Stimulated activated CD8-positive, alpha-beta memory T cell treated with anti-CD3 and anti-CD28 coated beads, Interleukin-15, amount 100 ng/mL, for 24 hours (primary cell): ENCODE results near the gene MAML2.
"Not testable (repeated sequence)": the region's sequence is repeated elsewhere in the genome, so short reads cannot be mapped to it uniquely, and the experiment has no call there.

Experiments used
- DNase-seq: peaks from one replicate; pipeline ENCODE4 v3.0.0-alpha.2; 2020; ENCODE audit warnings: low read depth

MAML2 gene

DNA sequence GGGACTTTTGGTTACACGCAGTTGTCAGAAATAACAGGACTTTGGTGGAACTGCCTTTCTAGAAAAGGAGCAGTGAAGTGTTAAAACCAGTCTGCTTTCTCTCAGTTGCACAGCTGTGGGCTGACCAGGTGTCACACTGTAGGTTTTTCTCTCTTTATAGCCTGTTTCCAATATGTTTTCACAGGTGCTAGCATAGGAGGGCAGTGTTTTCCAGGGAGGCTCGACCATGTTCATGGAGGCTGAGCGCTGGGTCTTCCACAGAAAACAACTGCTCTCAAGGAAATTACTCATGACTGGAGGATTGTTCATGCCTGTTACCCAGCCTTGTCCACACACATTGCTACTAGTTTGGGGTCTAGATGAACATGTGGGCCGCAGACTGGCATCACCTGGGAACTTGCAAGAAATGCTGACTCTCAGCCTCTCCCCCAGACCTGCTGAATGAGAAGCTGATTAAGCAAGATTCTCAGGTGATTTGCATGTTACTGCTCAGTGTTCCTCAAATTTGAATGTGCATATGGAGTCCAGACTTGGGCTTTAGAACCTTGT is 157.7 kb downstream of the MAML2 start:
- DNase-seq = no peak

GRCh38 chr11:96180937-96181336 is 162.1 kb downstream of the MAML2 start:
- DNase-seq = not testable (repeated sequence)

DNA sequence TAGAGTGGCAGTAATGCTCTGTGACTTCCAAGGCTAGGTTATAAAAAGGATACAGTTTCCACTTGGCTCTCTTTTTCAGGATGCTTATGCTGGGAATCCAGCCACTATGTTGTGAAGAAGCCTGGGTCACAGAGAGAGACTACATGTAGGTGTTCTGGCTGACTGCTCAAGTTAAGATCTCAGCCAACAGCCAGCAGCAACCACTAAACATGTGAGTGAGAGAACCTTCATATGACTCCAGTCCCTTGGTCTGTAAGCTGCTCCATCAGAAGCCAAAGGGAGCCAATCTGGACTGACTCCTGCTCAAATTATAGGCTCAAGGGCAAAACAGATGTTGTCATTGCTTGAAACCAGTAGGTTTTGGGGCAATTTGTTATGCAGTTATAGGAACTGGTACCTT is 162.7 kb downstream of the MAML2 start:
- DNase-seq = no peak

GRCh38 chr11:96179905-96180304 is 163.1 kb downstream of the MAML2 start:
- no peak for DNase-seq

DNA sequence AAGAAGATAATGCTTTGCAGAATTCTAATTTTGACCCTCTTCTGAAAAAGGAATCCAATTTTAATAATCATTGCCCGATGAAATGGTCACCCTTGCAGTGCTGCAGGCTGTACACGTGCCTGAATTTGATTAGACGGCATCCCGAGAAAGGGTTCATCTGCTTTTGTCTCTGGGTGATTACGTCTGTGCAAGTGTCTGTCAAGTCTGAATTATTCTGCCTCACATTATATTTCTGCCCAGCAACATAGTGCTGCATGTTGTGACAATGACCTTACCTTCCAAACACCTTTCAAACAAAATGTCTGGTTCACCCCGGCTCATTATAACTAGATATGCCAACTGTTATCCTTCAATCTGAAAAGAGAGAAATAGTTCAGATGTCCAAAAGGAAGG is 164.1 kb downstream of the MAML2 start:
- no peak for DNase-seq

DNA sequence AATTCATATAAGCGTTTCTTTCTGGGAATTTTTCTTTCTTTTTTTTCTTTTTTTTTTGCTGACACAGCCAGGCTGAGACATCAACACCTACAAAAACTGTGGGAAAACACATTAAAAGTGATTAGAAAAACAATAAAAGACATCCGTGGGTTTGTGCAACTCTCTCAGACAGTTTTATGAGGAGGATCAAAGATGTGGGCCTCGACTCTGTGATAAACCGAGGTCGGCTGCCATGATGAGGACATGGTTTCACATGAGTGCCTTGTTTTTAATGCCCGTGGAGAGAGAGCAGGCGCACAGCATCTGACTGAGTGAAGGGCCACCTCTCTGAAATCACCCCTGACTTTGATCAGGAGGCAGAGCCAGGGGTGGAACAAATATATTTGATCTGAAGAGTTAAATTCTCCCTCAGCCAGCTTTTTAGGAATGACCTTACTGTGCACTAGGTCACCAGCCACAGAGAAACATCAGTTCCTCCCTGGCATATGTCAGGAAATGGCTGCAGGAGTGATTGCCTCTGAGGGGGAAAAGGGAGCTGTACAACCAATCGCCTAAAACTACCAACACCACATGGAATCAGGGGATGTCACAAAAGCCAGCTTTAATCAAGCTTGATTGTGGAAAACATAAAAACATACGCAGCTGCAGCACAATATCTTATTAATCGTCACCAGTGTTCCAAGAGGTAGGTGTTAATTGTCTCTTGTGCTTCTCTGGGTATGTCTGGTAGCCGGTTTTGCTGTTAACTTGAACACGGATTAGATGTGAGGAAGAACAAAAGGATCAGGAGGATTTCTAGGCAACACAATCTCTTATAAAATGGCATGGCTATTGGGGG is 164.7 kb downstream of the MAML2 start:
- no peak for DNase-seq

- no peak for DNase-seq
Measured at GRCh38 chr11:96177146-96177545, 165.8 kb downstream of the MAML2 start.

DNA sequence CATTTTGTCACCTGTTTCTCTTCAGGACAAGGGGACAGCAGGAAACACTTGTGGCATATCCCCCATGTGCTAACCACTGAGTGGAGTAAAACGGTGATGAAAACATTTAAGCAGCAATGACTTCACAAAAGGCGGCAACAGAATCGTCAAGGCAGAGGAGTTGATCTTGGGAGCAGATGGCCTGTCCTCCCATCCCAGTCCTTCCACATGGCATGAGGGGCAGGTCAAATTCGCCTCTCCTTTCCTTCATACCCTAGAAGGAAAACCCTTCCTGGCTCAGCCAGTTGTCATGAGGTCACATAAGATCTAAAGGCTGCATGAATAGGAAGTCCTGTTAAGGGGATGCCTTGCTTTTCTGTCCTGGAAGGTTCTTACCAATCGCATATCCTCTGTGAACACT is 169.1 kb downstream of the MAML2 start:
- no peak for DNase-seq

DNA sequence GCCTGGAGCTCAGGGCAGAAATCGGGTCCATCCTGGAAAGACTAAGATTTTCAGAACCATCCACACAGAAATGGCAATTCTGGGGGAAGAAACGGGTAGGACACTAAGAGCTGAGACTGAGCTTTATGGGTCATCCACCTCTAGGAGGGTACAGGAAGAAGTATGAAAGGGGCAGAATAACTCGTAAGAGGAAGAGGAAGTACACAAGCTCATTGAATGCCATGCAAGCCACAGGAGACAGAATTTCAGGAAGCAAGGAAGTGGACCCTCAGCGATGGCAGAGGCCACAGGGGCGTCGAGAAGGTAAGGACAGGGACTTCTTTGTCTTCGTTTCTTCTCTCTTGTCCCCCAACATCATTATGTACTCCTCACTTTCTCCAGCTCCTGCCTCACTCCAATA is 169.6 kb downstream of the MAML2 start:
- DNase-seq = no peak

- DNase-seq = no peak
Measured at GRCh38 chr11:96172604-96173003, 170.4 kb downstream of the MAML2 start.

DNA sequence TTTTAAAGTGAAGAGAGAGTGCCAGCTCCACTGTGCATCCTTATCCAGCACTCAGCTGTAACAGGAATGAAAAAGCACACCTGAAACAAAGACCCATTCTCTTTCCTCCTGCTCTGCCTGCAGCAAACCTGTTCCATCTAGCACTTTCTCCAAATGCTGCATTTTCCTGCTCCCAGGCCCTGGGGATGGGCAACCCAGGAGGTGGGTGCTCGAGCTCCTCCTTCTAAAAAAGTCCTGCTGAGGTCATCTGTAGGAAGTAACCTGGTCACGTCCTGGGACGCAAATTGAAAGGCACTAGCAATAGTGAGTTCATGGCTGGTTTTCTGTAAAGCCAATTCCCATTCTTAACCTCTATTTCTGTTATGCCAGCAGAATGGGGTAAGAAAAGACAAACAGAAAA is 173.7 kb downstream of the MAML2 start:
- DNase-seq = no peak

- no peak for DNase-seq
Measured at GRCh38 chr11:96168623-96169022, 174.4 kb downstream of the MAML2 start.

- DNase-seq = no peak
Measured at GRCh38 chr11:96167787-96168186, 175.2 kb downstream of the MAML2 start.

GRCh38 chr11:96167203-96167758 is 175.7 kb downstream of the MAML2 start:
- DNase-seq = no peak

DNA sequence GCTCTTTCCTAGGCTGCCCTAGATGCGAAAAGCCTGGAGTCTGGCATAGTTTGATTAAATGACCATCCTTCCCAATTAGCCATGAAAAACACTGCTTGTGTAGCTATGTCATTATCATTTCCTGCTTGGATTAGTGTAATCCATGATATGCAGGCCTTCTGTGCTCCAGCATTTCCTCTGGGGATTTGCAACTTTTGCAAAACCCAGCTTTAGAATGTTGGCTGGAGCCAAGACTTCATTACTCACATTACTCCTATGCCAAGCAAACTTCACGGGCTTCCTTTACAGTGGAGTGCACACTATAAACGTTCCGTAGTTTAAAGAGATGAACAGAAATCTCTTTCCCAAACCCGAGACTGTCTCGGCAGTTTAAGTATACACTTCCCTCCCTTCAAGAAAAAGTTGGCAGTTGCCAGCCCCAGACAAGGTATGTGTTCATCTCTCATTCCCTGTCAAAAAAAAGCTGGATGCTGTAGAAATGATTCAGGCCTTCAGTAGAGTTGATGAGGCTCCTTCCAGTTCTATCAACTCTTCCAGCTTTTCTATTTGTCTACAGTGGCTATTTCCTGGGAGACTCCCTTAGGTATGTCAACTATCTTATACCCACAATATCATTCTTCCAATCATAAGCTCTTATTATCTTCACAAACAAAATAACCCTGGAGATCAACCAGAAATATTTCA is 180.0 kb downstream of the MAML2 start:
- no peak for DNase-seq

GRCh38 chr11:96161307-96162089 is 181.5 kb downstream of the MAML2 start:
- DNase-seq = no peak

GRCh38 chr11:96160732-96161306 is 182.2 kb downstream of the MAML2 start:
- DNase-seq = no peak

DNA sequence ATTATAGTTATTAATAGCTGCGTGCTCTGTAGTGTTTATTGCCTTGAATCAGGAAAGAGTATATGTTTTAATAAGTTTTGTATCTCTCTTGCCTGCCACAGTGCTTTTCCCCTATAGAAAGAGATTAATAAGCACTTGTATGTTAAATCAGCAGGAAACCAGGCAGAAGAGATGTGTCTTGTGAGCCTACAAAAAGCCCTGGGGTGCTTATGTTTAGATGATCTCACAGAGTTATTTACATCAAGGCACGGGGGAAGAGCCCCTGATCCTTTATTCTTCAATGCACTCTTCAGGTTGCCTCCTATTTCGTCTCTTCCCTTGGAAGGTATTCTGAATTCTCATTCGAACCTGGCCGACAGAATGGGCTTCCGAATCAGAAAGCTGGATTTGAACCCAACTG is 183.0 kb downstream of the MAML2 start:
- no peak for DNase-seq

DNA sequence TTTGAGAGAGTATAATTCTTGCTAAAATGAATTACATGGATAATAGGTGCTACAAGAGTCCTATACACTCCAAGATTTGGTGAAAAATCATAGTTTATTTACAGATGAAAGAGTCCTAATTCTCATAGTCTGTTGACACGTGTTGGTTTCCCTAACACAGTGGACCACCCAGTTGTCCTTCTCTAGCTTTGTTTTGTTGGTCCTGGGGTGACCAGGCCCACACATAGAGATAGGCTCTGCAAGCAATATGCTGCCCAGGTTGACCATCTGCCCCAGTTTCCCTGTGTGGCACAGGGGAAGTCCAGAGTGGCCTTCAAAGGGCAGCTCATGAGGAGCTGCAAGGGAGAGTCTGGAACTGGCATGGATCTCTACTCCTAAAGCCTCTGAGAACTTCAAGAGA is 184.9 kb downstream of the MAML2 start:
- no peak for DNase-seq

- no peak for DNase-seq
Measured at GRCh38 chr11:96157517-96157873, 185.5 kb downstream of the MAML2 start.

- DNase-seq = no peak
Measured at GRCh38 chr11:96156379-96156722, 186.6 kb downstream of the MAML2 start.
